ENCODE measurements around the gene SLC24A3. TPM values are rescaled to one million over a fixed set of nuclear protein-coding genes. Genes with fewer than 3 reads are reported as not detected.

The SLC24A3 gene
- total RNA-seq, 1 donor from 2014 or later = 0.10 TPM

DNA sequence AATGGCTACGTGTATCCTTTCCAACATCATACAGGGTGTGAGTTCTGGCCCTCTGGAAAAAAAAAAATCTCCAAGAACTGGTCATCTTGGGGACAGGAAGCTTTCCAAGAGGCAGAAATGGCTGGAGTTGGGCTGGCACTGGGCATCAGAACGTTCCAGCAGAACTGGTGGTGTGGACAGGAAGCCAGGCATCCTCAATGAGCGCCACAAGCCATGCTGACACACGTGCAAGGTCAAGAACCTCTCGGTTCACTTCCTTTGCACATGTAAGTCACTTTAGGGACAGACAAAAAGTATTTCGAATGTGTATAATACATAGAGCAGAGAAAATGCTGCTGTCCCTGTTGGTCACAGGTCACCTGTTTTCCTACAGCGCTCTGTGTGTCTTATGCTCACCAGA, 518.3 kb downstream of the SLC24A3 start:
- Mint-ChIP-seq H3K4me1 (ENCODE audit: low read depth) (peaks cover 26% of the 10 kb centered on the region), H3K27ac (ENCODE audit: unreplicated experiment) (no peak overlapping the region), H3K27me3 (ENCODE audit: low read depth) (no peaks in the 10 kb centered on the region), H3K4me3 (ENCODE audit: unreplicated experiment) (no peak overlapping the region), H3K9me3 (ENCODE audit: low read depth) (no peaks in the 10 kb centered on the region), H3K36me3 (ENCODE audit: low read depth) (no peaks in the 10 kb centered on the region)
- TF ChIP-seq CTCF (IDR thresholded peaks at IDR 0.05) = no peak
- no peak for DNase-seq (ENCODE audit: low spot score)

DNA sequence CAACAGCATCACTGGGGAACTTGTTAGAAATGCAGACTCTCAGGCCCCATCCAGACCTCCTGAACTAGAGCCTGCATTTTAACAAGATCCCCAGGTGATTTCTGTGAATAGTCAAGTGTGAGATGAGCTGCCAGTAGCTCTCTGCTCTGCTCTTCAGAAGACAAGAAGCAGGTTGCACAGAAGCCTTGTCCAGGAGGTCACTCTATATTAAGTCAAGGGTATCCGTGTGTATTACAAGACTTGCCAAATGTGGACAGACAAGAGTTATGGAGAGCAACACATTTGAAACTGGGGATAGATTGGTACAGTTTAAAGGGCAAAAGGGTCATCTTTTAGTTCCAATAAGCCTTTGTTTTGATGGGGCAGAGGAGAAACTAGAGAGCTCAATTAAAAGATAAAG, 522.4 kb downstream of the SLC24A3 start:
- no peaks in the 10 kb centered on the region for H3K27me3 Mint-ChIP-seq (ENCODE audit: low read depth)
- DNase-seq (ENCODE audit: low spot score) = no peak
- H3K36me3 Mint-ChIP-seq (ENCODE audit: low read depth) = no peaks in the 10 kb centered on the region
- H3K4me3 Mint-ChIP-seq (ENCODE audit: unreplicated experiment) = no peak overlapping the region
- peaks cover 31% of the 10 kb centered on the region for H3K4me1 Mint-ChIP-seq (ENCODE audit: low read depth)
- H3K9me3 Mint-ChIP-seq (ENCODE audit: low read depth) = no peaks in the 10 kb centered on the region
- H3K27ac Mint-ChIP-seq (ENCODE audit: unreplicated experiment) = no peak overlapping the region
- no peak for TF ChIP-seq CTCF (IDR thresholded peaks at IDR 0.05)

GRCh38 chr20:19735446-19735845, 523.0 kb downstream of the SLC24A3 start:
- peaks cover 31% of the 10 kb centered on the region for H3K4me1 Mint-ChIP-seq (ENCODE audit: low read depth)
- H3K9me3 Mint-ChIP-seq (ENCODE audit: low read depth) = no peaks in the 10 kb centered on the region
- no peaks in the 10 kb centered on the region for H3K27me3 Mint-ChIP-seq (ENCODE audit: low read depth)
- TF ChIP-seq CTCF (IDR thresholded peaks at IDR 0.05) = no peak
- DNase-seq (ENCODE audit: low spot score) = no peak
- peak overlapping the region; percentile 72 for H3K27ac Mint-ChIP-seq (ENCODE audit: unreplicated experiment)
- H3K36me3 Mint-ChIP-seq (ENCODE audit: low read depth) = no peaks in the 10 kb centered on the region
- no peak overlapping the region for H3K4me3 Mint-ChIP-seq (ENCODE audit: unreplicated experiment)

DNA sequence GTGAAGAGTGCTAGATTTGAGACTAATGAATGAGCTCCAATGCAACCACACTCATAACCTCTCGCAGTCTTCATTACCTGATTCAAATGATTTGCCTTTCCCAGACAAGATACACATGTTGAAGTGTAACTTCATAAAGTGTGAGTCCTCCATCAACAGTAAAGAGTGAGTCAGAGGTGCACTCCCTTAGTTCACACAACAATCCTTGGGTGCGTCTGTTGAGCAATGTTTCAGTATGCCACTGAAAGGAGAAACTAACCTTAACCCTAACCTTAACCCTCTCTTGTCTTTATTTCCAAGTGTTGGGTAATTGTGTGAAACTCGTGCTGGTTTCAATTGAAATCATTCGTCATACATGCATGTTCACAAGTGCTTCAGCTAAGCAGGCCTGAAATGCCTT, 524.6 kb downstream of the SLC24A3 start:
- H3K4me3 Mint-ChIP-seq (ENCODE audit: unreplicated experiment) = no peak overlapping the region
- TF ChIP-seq CTCF (IDR thresholded peaks at IDR 0.05) = no peak
- H3K4me1 Mint-ChIP-seq (ENCODE audit: low read depth) = peaks cover 31% of the 10 kb centered on the region
- no peaks in the 10 kb centered on the region for H3K36me3 Mint-ChIP-seq (ENCODE audit: low read depth)
- H3K27me3 Mint-ChIP-seq (ENCODE audit: low read depth) = peaks cover 2% of the 10 kb centered on the region
- DNase-seq (ENCODE audit: low spot score) = no peak
- H3K27ac Mint-ChIP-seq (ENCODE audit: unreplicated experiment) = no peak overlapping the region
- H3K9me3 Mint-ChIP-seq (ENCODE audit: low read depth) = no peaks in the 10 kb centered on the region

DNA sequence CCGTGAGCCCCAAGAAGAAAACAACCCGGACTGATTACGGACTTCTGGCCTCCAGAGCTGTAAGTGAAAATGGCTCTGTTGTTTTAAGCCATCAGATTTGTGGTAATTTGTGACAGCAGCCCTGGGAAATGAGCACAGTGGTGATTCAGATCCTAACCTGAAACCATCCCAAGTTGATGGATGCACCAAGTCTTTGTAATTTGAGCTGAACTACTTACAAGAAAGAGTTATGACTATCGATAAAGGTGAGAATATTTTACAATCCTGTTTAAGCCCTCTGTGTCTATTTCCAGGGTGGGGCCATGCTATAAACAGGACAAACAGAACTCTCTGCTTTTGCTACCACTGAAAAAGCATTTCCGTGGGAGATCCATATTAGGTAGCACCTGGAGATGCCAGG, 526.5 kb downstream of the SLC24A3 start:
- H3K36me3 Mint-ChIP-seq (ENCODE audit: low read depth) = no peaks in the 10 kb centered on the region

More for the DNA sequence above, 526.5 kb downstream of the SLC24A3 start:
- H3K4me3 Mint-ChIP-seq (ENCODE audit: unreplicated experiment) = no peak overlapping the region
- no peak for DNase-seq (ENCODE audit: low spot score)
- H3K27ac Mint-ChIP-seq (ENCODE audit: unreplicated experiment) = no peak overlapping the region
- no peak for TF ChIP-seq CTCF (IDR thresholded peaks at IDR 0.05)
- peaks cover 31% of the 10 kb centered on the region for H3K4me1 Mint-ChIP-seq (ENCODE audit: low read depth)
- no peaks in the 10 kb centered on the region for H3K9me3 Mint-ChIP-seq (ENCODE audit: low read depth)
- H3K27me3 Mint-ChIP-seq (ENCODE audit: low read depth) = peaks cover 3% of the 10 kb centered on the region

Measured in chondrocyte (in vitro differentiated cells).